Stomach (tissue), 4 donors: ENCODE data around the gene NME4.

ENCODE experiments used
- CTCF ChIP-seq, 7 experiments: fragments of 450-650 bp in 4 of 7; fragments of 200-600 bp in 3 of 7; sonication (generic) in 3 of 7; IDR thresholded peaks; one replicate each; pipeline ENCODE4 v1.5.1; 2016 to 2019; ENCODE audit warnings: antibody characterized with exemption in 7 of 7, control low read depth in 2 of 7, mild to moderate bottlenecking in 1 of 7
- EP300 ChIP-seq: sonication (generic); formaldehyde crosslinking; IDR thresholded peaks from one replicate; pipeline ENCODE4 v1.6.1; 2017; ENCODE audit warnings: antibody characterized with exemption
- POLR2A ChIP-seq, 4 donors: fragments of 450-650 bp; IDR thresholded peaks; one replicate each; pipeline ENCODE4 v1.6.1; 2016; ENCODE audit warnings: antibody characterized with exemption in 4 of 4, control low read depth in 2 of 4, mild to moderate bottlenecking in 1 of 4, moderate library complexity in 1 of 4
- POLR2AphosphoS5 ChIP-seq, 3 donors: sonication (generic); formaldehyde crosslinking; IDR thresholded peaks; one replicate each; pipeline ENCODE4 v1.6.1; 2016; ENCODE audit warnings: antibody characterized with exemption in 3 of 3

GRCh38 chr16:396199-396598, 800 bp upstream of the NME4 start:
- no peak for TF ChIP-seq CTCF (IDR thresholded peaks at IDR 0.05)
- TF ChIP-seq EP300 = no peak
- no peak for TF ChIP-seq POLR2A (IDR thresholded peaks at IDR 0.05)
- TF ChIP-seq POLR2AphosphoS5 (IDR thresholded peaks at IDR 0.05) = no peak
